Parathyroid adenoma (tissue), 2 donors: ENCODE measurements around the gene SLC22A23.

Experiments used
- H2AFZ ChIP-seq: fragments of 300-600 bp; sonication (generic); one replicate; pipeline ENCODE4 v1.7.0; 2017; ENCODE audit warnings: antibody characterized with exemption, mild to moderate bottlenecking
- H3K27ac ChIP-seq: fragments of 300-600 bp; sonication (generic); one replicate; pipeline ENCODE4 v1.7.0; 2017
- H3K27me3 ChIP-seq: fragments of 300-600 bp; sonication (generic); one replicate; pipeline ENCODE4 v1.7.0; 2017; ENCODE audit warnings: low read length; ENCODE audit not compliant: control insufficient read depth, insufficient read depth
- H3K36me3 ChIP-seq: fragments of 300-600 bp; sonication (generic); one replicate; pipeline ENCODE4 v1.7.0; 2017; ENCODE audit warnings: low read length; ENCODE audit not compliant: control insufficient read depth, insufficient read depth
- H3K4me1 ChIP-seq: fragments of 300-600 bp; sonication (generic); one replicate; pipeline ENCODE4 v1.7.0; 2017; ENCODE audit warnings: control low read depth
- H3K4me2 ChIP-seq: fragments of 300-600 bp; sonication (generic); one replicate; pipeline ENCODE4 v1.7.0; 2017; ENCODE audit warnings: low read length
- H3K4me3 ChIP-seq: fragments of 300-600 bp; sonication (generic); one replicate; pipeline ENCODE4 v1.7.0; 2017; ENCODE audit warnings: low read depth, low read length
- H3K79me2 ChIP-seq: fragments of 300-600 bp; sonication (generic); one replicate; pipeline ENCODE4 v1.7.0; 2017; ENCODE audit warnings: control low read depth
- H3K9ac ChIP-seq: fragments of 300-600 bp; sonication (generic); one replicate; pipeline ENCODE4 v1.7.0; 2017; ENCODE audit warnings: mild to moderate bottlenecking
- H3K9me3 ChIP-seq: fragments of 300-600 bp; sonication (generic); one replicate; pipeline ENCODE4 v1.7.0; 2017; ENCODE audit warnings: low read length; ENCODE audit not compliant: control insufficient read depth
- TF ChIP-seq, protein P1 (sequence below): fragments of 300-600 bp; sonication (generic); IDR thresholded peaks from one replicate; pipeline ENCODE4 v1.7.0; 2017; ENCODE audit warnings: antibody characterized with exemption, mild to moderate bottlenecking
- donor health status: primary hyperparathyroidism.

SLC22A23 gene

GRCh38 chr6:3311826-3312225 is 145.0 kb downstream of the SLC22A23 start:
- Histone ChIP-seq H3K9ac (no peak overlapping the region), H3K4me2 (no peak overlapping the region), H3K27ac (no peak overlapping the region), H2AFZ (no peak overlapping the region), H3K4me3 (no peak overlapping the region), H3K27me3 (no peaks in the 10 kb centered on the region), H3K9me3 (no peaks in the 10 kb centered on the region), H3K36me3 (no peaks in the 10 kb centered on the region), H3K79me2 (no peaks in the 10 kb centered on the region), H3K4me1 (no peaks in the 10 kb centered on the region)
- TF ChIP-seq, protein P1, sequence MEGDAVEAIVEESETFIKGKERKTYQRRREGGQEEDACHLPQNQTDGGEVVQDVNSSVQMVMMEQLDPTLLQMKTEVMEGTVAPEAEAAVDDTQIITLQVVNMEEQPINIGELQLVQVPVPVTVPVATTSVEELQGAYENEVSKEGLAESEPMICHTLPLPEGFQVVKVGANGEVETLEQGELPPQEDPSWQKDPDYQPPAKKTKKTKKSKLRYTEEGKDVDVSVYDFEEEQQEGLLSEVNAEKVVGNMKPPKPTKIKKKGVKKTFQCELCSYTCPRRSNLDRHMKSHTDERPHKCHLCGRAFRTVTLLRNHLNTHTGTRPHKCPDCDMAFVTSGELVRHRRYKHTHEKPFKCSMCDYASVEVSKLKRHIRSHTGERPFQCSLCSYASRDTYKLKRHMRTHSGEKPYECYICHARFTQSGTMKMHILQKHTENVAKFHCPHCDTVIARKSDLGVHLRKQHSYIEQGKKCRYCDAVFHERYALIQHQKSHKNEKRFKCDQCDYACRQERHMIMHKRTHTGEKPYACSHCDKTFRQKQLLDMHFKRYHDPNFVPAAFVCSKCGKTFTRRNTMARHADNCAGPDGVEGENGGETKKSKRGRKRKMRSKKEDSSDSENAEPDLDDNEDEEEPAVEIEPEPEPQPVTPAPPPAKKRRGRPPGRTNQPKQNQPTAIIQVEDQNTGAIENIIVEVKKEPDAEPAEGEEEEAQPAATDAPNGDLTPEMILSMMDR = no peak

DNA sequence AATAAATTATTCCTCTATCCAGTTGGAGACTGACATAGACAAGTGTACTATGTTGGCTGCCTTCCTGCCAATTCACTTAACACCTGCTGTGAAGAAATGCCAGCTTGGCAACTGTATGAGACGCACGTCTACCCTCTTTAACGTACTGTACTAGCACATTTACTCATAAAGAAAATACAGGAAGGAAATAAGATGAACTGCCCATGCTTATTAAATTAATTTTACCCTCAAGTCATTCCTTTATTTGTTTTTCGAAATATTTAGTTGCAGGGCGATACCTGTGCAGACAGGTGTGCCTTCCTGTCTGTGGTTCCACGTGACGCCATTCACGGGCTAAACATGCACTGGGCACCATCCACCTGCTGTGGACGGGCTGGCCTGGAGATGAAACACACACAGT is 146.1 kb downstream of the SLC22A23 start:
- Histone ChIP-seq H3K4me1 (no peaks in the 10 kb centered on the region), H3K9me3 (no peaks in the 10 kb centered on the region), H3K4me3 (no peak overlapping the region), H3K36me3 (no peaks in the 10 kb centered on the region), H3K9ac (no peak overlapping the region), H2AFZ (no peak overlapping the region), H3K4me2 (no peak overlapping the region), H3K79me2 (no peaks in the 10 kb centered on the region), H3K27me3 (no peaks in the 10 kb centered on the region), H3K27ac (no peak overlapping the region)
- TF ChIP-seq, protein P1 = no peak

- H3K4me1 ChIP-seq = no peaks in the 10 kb centered on the region
- H3K4me3 ChIP-seq = no peak overlapping the region
- no peak overlapping the region for H3K9ac ChIP-seq
- H3K27ac ChIP-seq = no peak overlapping the region
- H3K9me3 ChIP-seq = no peaks in the 10 kb centered on the region
- H3K27me3 ChIP-seq = no peaks in the 10 kb centered on the region
- no peak overlapping the region for H2AFZ ChIP-seq
- no peak overlapping the region for H3K4me2 ChIP-seq
- no peaks in the 10 kb centered on the region for H3K36me3 ChIP-seq
- TF ChIP-seq, protein P1 = no peak
- H3K79me2 ChIP-seq = no peaks in the 10 kb centered on the region
These were observed 146.8 kb downstream of the SLC22A23 start for GRCh38 chr6:3310051-3310448.

- H3K27ac ChIP-seq = no peak overlapping the region
- H3K9me3 ChIP-seq = no peaks in the 10 kb centered on the region
- H2AFZ ChIP-seq = no peak overlapping the region
- H3K27me3 ChIP-seq = no peaks in the 10 kb centered on the region
- no peak overlapping the region for H3K4me3 ChIP-seq
- H3K36me3 ChIP-seq = no peaks in the 10 kb centered on the region
- no peaks in the 10 kb centered on the region for H3K4me1 ChIP-seq
- no peak overlapping the region for H3K9ac ChIP-seq
- H3K4me2 ChIP-seq = no peak overlapping the region
- no peaks in the 10 kb centered on the region for H3K79me2 ChIP-seq
- TF ChIP-seq, protein P1 = no peak
These were observed 147.3 kb downstream of the SLC22A23 start for GRCh38 chr6:3309391-3310050.

- Histone ChIP-seq H3K36me3 (no peaks in the 10 kb centered on the region), H3K9me3 (no peaks in the 10 kb centered on the region), H3K79me2 (peaks cover 3% of the 10 kb centered on the region), H3K4me2 (no peak overlapping the region), H3K27me3 (no peaks in the 10 kb centered on the region), H2AFZ (no peak overlapping the region), H3K9ac (no peak overlapping the region), H3K4me1 (no peaks in the 10 kb centered on the region), H3K27ac (no peak overlapping the region), H3K4me3 (no peak overlapping the region)
- TF ChIP-seq, protein P1 = no peak
These were observed 148.7 kb downstream of the SLC22A23 start for GRCh38 chr6:3308106-3308505.
